GM12864 (cell line): Measurements from ENCODE around the gene BFSP2.

Source experiments
- DNase-seq: peaks from one replicate; pipeline ENCODE4 v3.0.0-alpha.2; 2011; ENCODE audit warnings: low read depth
- H3K4me3 ChIP-seq: 2 replicates; pipeline ENCODE4 v1.5.1; 2011; ENCODE audit warnings: mild to moderate bottlenecking, low read depth, low read length, control low read depth
- CTCF ChIP-seq: IDR thresholded peaks from 2 replicates; pipeline ENCODE4 v1.5.1; 2011; ENCODE audit warnings: low read depth, mild to moderate bottlenecking, moderate library complexity, low read length, control low read depth, inconsistent platforms; ENCODE audit errors: missing control alignments

Gene BFSP2

GRCh38 chr3:133374708-133375402 is 25.0 kb upstream of the BFSP2 start:
- DNase-seq, result no peak
- H3K4me3 ChIP-seq, result no peak overlapping the region
- TF ChIP-seq CTCF, result no peak

- no peak for TF ChIP-seq CTCF
- no peak overlapping the region for H3K4me3 ChIP-seq
- no peak for DNase-seq
Observed at GRCh38 chr3:133375403-133375745, 24.5 kb upstream of the BFSP2 start.

GRCh38 chr3:133376810-133377209 is 23.0 kb upstream of the BFSP2 start:
- peak; percentile 15 for TF ChIP-seq CTCF
- H3K4me3 ChIP-seq, result no peak overlapping the region
- DNase-seq, result no peak

GRCh38 chr3:133377396-133377795 is 22.5 kb upstream of the BFSP2 start:
- DNase-seq, result no peak
- TF ChIP-seq CTCF, result peak; percentile 32
- H3K4me3 ChIP-seq, result no peak overlapping the region

GRCh38 chr3:133379926-133380325 is 19.9 kb upstream of the BFSP2 start:
- no peak for DNase-seq

GRCh38 chr3:133380481-133381225 is 19.2 kb upstream of the BFSP2 start:
- no peak for DNase-seq
- H3K4me3 ChIP-seq, result no peak overlapping the region
- no peak for TF ChIP-seq CTCF

More at GRCh38 chr3:133379926-133380325, 19.9 kb upstream of the BFSP2 start:
- no peak for TF ChIP-seq CTCF
- no peak overlapping the region for H3K4me3 ChIP-seq
